IMR-90 (cell line): Measurements from ENCODE around the gene KMT2B. TPM values are rescaled to one million over a fixed set of nuclear protein-coding genes. Genes with fewer than 3 reads are reported as not detected.
A peak's percentile ranks its signal among the peaks of the same experiment; 100 is the strongest.

Experiments
- ATAC-seq: fragments of 200-7000 bp; cut with Tn5 transposase; 2 replicates; pipeline ENCODE4 v1.9.1; 2020; ENCODE audit warnings: low read depth, mild to moderate bottlenecking, moderate library complexity
- BruUV-seq: library from RNA; stranded (reverse); fragments of 400-500 nt; replicated peaks from 2 replicates; lab custom pipeline; 2021; lab: Mats Ljungman, UMichigan
- CTCF ChIA-PET: fragments of 300-600 bp; formaldehyde crosslinking; extraction: SDS; loops from one replicate; lab custom pipeline; 2021; ENCODE audit warnings: antibody characterized with exemption; lab: Yijun Ruan, JAX
- POLR2A ChIA-PET: fragments of 300-600 bp; sonication (Branson Sonifier 250); formaldehyde crosslinking; loops from one replicate; lab custom pipeline; 2022; ENCODE audit warnings: antibody characterized with exemption; ENCODE audit not compliant: unreplicated experiment; lab: Charles Lee
- DNase-seq: peaks from one replicate; pipeline ENCODE4 v3.0.0; 2013
- H2AFZ ChIP-seq: replicated peaks from 2 replicates; pipeline ENCODE3; 2013; ENCODE audit warnings: low read length, mild to moderate bottlenecking; ENCODE audit not compliant: poor library complexity
- H2AK5ac ChIP-seq: 2 replicates; pipeline ENCODE4 v1.6.1; 2013; ENCODE audit warnings: low read depth, low read length, inconsistent platforms
- H2AK9ac ChIP-seq: replicated peaks from 2 replicates; pipeline ENCODE3; 2013; ENCODE audit warnings: mild to moderate bottlenecking, low read depth, low read length, moderate library complexity; ENCODE audit not compliant: poor library complexity
- H2BK120ac ChIP-seq: 2 replicates; pipeline ENCODE4 v1.6.1; 2013; ENCODE audit warnings: low read depth, low read length, inconsistent platforms
- H2BK15ac ChIP-seq: 3 replicates; pipeline ENCODE4 v1.6.1; 2013; ENCODE audit warnings: low read depth, low read length, inconsistent platforms
- H2BK20ac ChIP-seq: 2 replicates; pipeline ENCODE4 v1.6.1; 2013; ENCODE audit warnings: low read depth, mild to moderate bottlenecking, inconsistent platforms, low read length, moderate library complexity
- H2BK5ac ChIP-seq: 2 replicates; pipeline ENCODE4 v1.6.1; 2013; ENCODE audit warnings: mild to moderate bottlenecking, low read depth, low read length, inconsistent platforms; ENCODE audit not compliant: poor library complexity, severe bottlenecking
- H3K14ac ChIP-seq: replicated peaks from 2 replicates; pipeline ENCODE4 v1.6.1; 2013; ENCODE audit warnings: low read depth, low read length, inconsistent platforms
- H3K18ac ChIP-seq: 2 replicates; pipeline ENCODE4 v1.6.1; 2013; ENCODE audit warnings: low read depth, low read length, control low read depth
- H3K23ac ChIP-seq: 2 replicates; pipeline ENCODE4 v1.6.1; 2013; ENCODE audit warnings: low read depth, low read length, inconsistent platforms
- H3K27ac ChIP-seq: 2 replicates; pipeline ENCODE4 v1.5.1; 2013; ENCODE audit warnings: mild to moderate bottlenecking, control low read depth, low read length; ENCODE audit not compliant: insufficient read depth
- H3K27me3 ChIP-seq: 2 replicates; pipeline ENCODE4 v1.6.1; 2013; ENCODE audit warnings: low read length; ENCODE audit not compliant: control insufficient read depth, insufficient read depth
- H3K36me3 ChIP-seq: 2 replicates; pipeline ENCODE4 v1.6.1; 2013; ENCODE audit warnings: low read length, mixed read lengths; ENCODE audit not compliant: control insufficient read depth, insufficient read depth
- H3K4ac ChIP-seq: 2 replicates; pipeline ENCODE4 v1.6.1; 2013; ENCODE audit warnings: low read depth, low read length, inconsistent platforms
- H3K4me1 ChIP-seq: 2 replicates; pipeline ENCODE4 v1.6.1; 2013; ENCODE audit warnings: low read length, mixed read lengths; ENCODE audit not compliant: control insufficient read depth, insufficient read depth
- H3K4me2 ChIP-seq: 2 replicates; pipeline ENCODE4 v1.6.1; 2013; ENCODE audit warnings: low read depth, mild to moderate bottlenecking, control low read depth, low read length, moderate library complexity
- H3K4me3 ChIP-seq: 2 replicates; pipeline ENCODE4 v1.5.1; 2013; ENCODE audit warnings: low read depth, mild to moderate bottlenecking, control low read depth, low read length, moderate library complexity; ENCODE audit not compliant: insufficient read depth
- H3K56ac ChIP-seq: 2 replicates; pipeline ENCODE4 v1.6.1; 2013; ENCODE audit warnings: low read length, inconsistent platforms; ENCODE audit not compliant: insufficient read depth; ENCODE audit errors: extremely low read depth
- H3K79me1 ChIP-seq, 2 experiments: 2 replicates each; pipeline ENCODE4 v1.6.1; 2013; ENCODE audit warnings: low read length in 2 of 2, inconsistent platforms in 1 of 2, low read depth in 1 of 2
- H3K9ac ChIP-seq: 2 replicates; pipeline ENCODE4 v1.6.1; 2013; ENCODE audit warnings: low read depth, low read length, control low read depth
- H3K9me1 ChIP-seq: 2 replicates; pipeline ENCODE4 v1.6.1; 2013; ENCODE audit warnings: low read length, inconsistent platforms; ENCODE audit not compliant: insufficient read depth
- H3K9me3 ChIP-seq: 2 replicates; pipeline ENCODE4 v1.6.1; 2013; ENCODE audit warnings: low read length; ENCODE audit not compliant: control insufficient read depth, insufficient read depth
- H4K20me1 ChIP-seq: 2 replicates; pipeline ENCODE4 v1.6.1; 2013; ENCODE audit warnings: low read length, inconsistent platforms; ENCODE audit not compliant: insufficient read depth
- H4K5ac ChIP-seq: 2 replicates; pipeline ENCODE4 v1.6.1; 2013; ENCODE audit warnings: mild to moderate bottlenecking, low read depth, low read length, control low read depth
- H4K8ac ChIP-seq, 2 experiments: 2 replicates each; pipeline ENCODE4 v1.6.1; 2013; ENCODE audit warnings: low read depth in 2 of 2, low read length in 2 of 2, control low read depth in 1 of 2, inconsistent platforms in 1 of 2
- H4K91ac ChIP-seq: 2 replicates; pipeline ENCODE4 v1.6.1; 2013; ENCODE audit warnings: low read depth, low read length, inconsistent platforms; ENCODE audit not compliant: insufficient read depth
- BHLHE40 ChIP-seq: fragments of 150-350 bp; IDR thresholded peaks from 2 replicates; pipeline ENCODE4 v1.6.1; 2016; ENCODE audit warnings: mild to moderate bottlenecking, low read depth, low read length
- CEBPB ChIP-seq: IDR thresholded peaks from 2 replicates; pipeline ENCODE4 v1.6.1; 2012; ENCODE audit warnings: low read depth, low read length, improper control_type of control experiment
- CHD1 ChIP-seq: IDR thresholded peaks from 2 replicates; pipeline ENCODE4 v1.6.1; 2012; ENCODE audit warnings: low read depth, low read length, improper control_type of control experiment
- FOS ChIP-seq: fragments of 150-350 bp; IDR thresholded peaks from 2 replicates; pipeline ENCODE4 v1.6.1; 2016; ENCODE audit warnings: low read depth, low read length
- MAZ ChIP-seq: IDR thresholded peaks from 2 replicates; pipeline ENCODE4 v1.6.1; 2012; ENCODE audit warnings: low read depth, mild to moderate bottlenecking, low read length, improper control_type of control experiment, moderate library complexity, borderline replicate concordance
- MXI1 ChIP-seq: IDR thresholded peaks from 2 replicates; pipeline ENCODE4 v1.6.1; 2012; ENCODE audit warnings: low read depth, mild to moderate bottlenecking, low read length, moderate library complexity, borderline replicate concordance
- NFE2L2 ChIP-seq: fragments of 150-350 bp; IDR thresholded peaks from 2 replicates; pipeline ENCODE4 v1.6.1; 2016; ENCODE audit warnings: low read depth, mild to moderate bottlenecking, low read length
- POLR2A ChIP-seq: IDR thresholded peaks from 2 replicates; pipeline ENCODE4 v1.6.1; 2012; ENCODE audit warnings: mild to moderate bottlenecking, low read depth, low read length
- RAD21 ChIP-seq: IDR thresholded peaks from 2 replicates; pipeline ENCODE4 v1.6.1; 2012; ENCODE audit warnings: low read length, improper control_type of control experiment
- RCOR1 ChIP-seq: IDR thresholded peaks from 2 replicates; pipeline ENCODE4 v1.6.1; 2012; ENCODE audit warnings: mild to moderate bottlenecking, low read length, improper control_type of control experiment; ENCODE audit not compliant: insufficient replicate concordance
- RFX5 ChIP-seq: IDR thresholded peaks from 2 replicates; pipeline ENCODE4 v1.8.0; 2012; ENCODE audit warnings: low read depth, mild to moderate bottlenecking, low read length, moderate library complexity
- SMC3 ChIP-seq: fragments of 150-350 bp; IDR thresholded peaks from 2 replicates; pipeline ENCODE4 v1.6.1; 2016; ENCODE audit warnings: low read depth, mild to moderate bottlenecking, antibody characterized with exemption, low read length, moderate library complexity
- WGBS, 2 experiments: methylation state at CpG; one replicate each; pipeline versions ENCODE4 v1.1.5 to v1.1.7; 2013; ENCODE audit warnings: missing lambda C conversion rate in 2 of 2; ENCODE audit not compliant: insufficient read length in 1 of 2; ENCODE audit errors: extremely low coverage in 2 of 2; 5-methylcytosine and 5-hydroxymethylcytosine counted together
- dilution Hi-C: fragments of 300-500 bp; cut with HindIII; formaldehyde crosslinking; loops from one replicate; pipeline ENCODE4 v1.14.3; 2018; ENCODE audit warnings: low sequenced_read_pairs; ENCODE audit not compliant: unreplicated experiment
- in situ Hi-C: fragments of 300-500 bp; cut with MboI; formaldehyde crosslinking; loops from 3 replicates; pipeline ENCODE4 v1.14.3; 2019; ENCODE audit warnings: low sequenced_read_pairs, inconsistent platforms, mixed read lengths
- intact Hi-C: fragments of 100-400 bp; cut with micrococcal nuclease; formaldehyde crosslinking; loops from 2 replicates; pipeline ENCODE4 v1.10.0; 2022
- polyA plus RNA-seq, 3 experiments: library from polyadenylated mRNA; depleted of rRNA; stranded (reverse); fragments of >200 nt; gene quantifications; 2 replicates each; pipeline ENCODE4 v1.2.3, GENCODE V29; 2012; ENCODE audit warnings: low replicate concordance in 1 of 3
- total RNA-seq: library from RNA; depleted of rRNA; stranded (reverse); fragments of >200 nt; gene quantifications from 2 replicates; pipeline ENCODE4 v1.2.3, GENCODE V29; 2012
- TF ChIP-seq, protein P1 (sequence below): conservative IDR thresholded peaks from 2 replicates; pipeline ENCODE4 v1.5.1; 2012; ENCODE audit warnings: mild to moderate bottlenecking, low read depth, low read length, improper control_type of control experiment
- TF ChIP-seq, protein P2 (sequence below): fragments of 150-350 bp; IDR thresholded peaks from 2 replicates; pipeline ENCODE4 v1.6.1; 2016; ENCODE audit warnings: low read depth, mild to moderate bottlenecking, low read length, moderate library complexity, borderline replicate concordance
- TF ChIP-seq, protein P3 (sequence below): fragments of 150-350 bp; IDR thresholded peaks from 2 replicates; pipeline ENCODE4 v1.6.1; 2017; ENCODE audit warnings: mild to moderate bottlenecking, antibody characterized with exemption, low read length, low read depth

The KMT2B gene
- total and polyA plus RNA-seq, 2 of the 4 experiments (the other 2 are of a cell fraction): 3.0 to 30.7 TPM

DNA sequence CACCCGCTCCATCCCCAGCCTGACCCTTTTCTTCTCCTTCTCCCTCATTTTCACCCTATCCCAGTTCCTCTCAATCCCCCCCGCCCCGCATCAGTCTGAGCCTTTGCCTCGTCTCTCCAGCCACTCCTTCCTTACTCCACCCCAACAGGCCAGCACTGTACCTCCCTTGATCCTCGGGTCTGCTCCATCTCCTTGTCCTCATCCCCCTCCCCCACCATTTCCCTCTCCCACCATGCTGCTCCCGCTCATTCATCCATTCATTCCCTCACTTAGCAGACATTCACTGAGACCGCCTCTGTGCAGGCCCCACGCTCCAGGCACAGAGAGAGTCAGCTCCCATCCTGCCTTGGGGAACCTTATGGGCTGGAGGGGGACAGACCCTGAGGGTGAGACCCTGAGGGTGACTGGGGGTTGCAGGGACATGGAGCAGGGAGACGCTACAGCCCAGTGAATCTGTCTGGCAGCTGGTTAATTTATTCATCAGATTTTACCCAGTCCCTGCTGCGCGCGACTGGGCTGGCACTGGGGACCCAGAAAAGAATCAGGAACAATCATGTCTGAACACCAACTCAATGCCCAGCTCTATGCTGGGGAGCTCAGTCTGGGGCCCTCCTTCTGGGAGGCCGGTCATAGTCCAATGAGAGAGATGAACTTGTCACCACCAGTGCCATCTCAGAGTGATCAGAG is 58.4 kb downstream of the KMT2B start:
- CTCF ChIA-PET: no interaction called here
- in situ Hi-C loops: no loop called here
- peak overlapping the region; percentile 78 for H2AFZ ChIP-seq
- TF ChIP-seq BHLHE40 (no peak), CEBPB (no peak), MAZ (no peak), POLR2A (no peak), FOS (no peak), RCOR1 (no peak), SMC3 (no peak), CHD1 (no peak), NFE2L2 (no peak), MXI1 (no peak), RFX5 (no peak), RAD21 (no peak)
- TF ChIP-seq, protein P1, sequence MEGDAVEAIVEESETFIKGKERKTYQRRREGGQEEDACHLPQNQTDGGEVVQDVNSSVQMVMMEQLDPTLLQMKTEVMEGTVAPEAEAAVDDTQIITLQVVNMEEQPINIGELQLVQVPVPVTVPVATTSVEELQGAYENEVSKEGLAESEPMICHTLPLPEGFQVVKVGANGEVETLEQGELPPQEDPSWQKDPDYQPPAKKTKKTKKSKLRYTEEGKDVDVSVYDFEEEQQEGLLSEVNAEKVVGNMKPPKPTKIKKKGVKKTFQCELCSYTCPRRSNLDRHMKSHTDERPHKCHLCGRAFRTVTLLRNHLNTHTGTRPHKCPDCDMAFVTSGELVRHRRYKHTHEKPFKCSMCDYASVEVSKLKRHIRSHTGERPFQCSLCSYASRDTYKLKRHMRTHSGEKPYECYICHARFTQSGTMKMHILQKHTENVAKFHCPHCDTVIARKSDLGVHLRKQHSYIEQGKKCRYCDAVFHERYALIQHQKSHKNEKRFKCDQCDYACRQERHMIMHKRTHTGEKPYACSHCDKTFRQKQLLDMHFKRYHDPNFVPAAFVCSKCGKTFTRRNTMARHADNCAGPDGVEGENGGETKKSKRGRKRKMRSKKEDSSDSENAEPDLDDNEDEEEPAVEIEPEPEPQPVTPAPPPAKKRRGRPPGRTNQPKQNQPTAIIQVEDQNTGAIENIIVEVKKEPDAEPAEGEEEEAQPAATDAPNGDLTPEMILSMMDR: no peak
- TF ChIP-seq, protein P2, sequence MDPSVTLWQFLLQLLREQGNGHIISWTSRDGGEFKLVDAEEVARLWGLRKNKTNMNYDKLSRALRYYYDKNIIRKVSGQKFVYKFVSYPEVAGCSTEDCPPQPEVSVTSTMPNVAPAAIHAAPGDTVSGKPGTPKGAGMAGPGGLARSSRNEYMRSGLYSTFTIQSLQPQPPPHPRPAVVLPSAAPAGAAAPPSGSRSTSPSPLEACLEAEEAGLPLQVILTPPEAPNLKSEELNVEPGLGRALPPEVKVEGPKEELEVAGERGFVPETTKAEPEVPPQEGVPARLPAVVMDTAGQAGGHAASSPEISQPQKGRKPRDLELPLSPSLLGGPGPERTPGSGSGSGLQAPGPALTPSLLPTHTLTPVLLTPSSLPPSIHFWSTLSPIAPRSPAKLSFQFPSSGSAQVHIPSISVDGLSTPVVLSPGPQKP: no peak
- TF ChIP-seq, protein P3, sequence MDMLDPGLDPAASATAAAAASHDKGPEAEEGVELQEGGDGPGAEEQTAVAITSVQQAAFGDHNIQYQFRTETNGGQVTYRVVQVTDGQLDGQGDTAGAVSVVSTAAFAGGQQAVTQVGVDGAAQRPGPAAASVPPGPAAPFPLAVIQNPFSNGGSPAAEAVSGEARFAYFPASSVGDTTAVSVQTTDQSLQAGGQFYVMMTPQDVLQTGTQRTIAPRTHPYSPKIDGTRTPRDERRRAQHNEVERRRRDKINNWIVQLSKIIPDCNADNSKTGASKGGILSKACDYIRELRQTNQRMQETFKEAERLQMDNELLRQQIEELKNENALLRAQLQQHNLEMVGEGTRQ: no peak

More for the DNA sequence above, 58.4 kb downstream of the KMT2B start:
- Histone ChIP-seq H3K27me3 (no peaks in the 10 kb centered on the region), H3K4me2 (peak overlapping the region; percentile 85), H3K4ac (peak overlapping the region; percentile 49; the same call in 1 of the 2 replicates), H3K9ac (peak overlapping the region; percentile 45; the same call in 1 of the 2 replicates), H3K4me3 (peak overlapping the region; percentile 86), H4K91ac (peak overlapping the region; percentile 61; the same call in 1 of the 2 replicates), H3K23ac (0 out of 2 replicates have a peak overlapping the region, but pooled peaks have one; percentile 63), H3K14ac (peak overlapping the region; percentile 77), H3K36me3 (peaks cover 4% of the 10 kb centered on the region), H2BK5ac (no peak overlapping the region), H4K5ac (peak overlapping the region; percentile 24), H4K8ac (peak overlapping the region; percentile 24 to 66; a peak in 2 of 4 replicates), H3K9me3 (no peaks in the 10 kb centered on the region), H3K27ac (no peak overlapping the region; the same call in 1 of the 2 replicates), H2BK120ac (no peak overlapping the region), H4K20me1 (no peaks in the 10 kb centered on the region), H3K79me1 (peaks cover 7 to 18% of the 10 kb centered on the region in 2 experiments), H2BK15ac (no peak overlapping the region), H2BK20ac (no peak overlapping the region), H2AK5ac (peak overlapping the region; percentile 74), H3K18ac (no peak overlapping the region), H3K4me1 (peaks cover 6% of the 10 kb centered on the region), H3K56ac (no peak overlapping the region), H2AK9ac (peak overlapping the region; percentile 84), H3K9me1 (peaks cover 6% of the 10 kb centered on the region; the same call in 1 of the 2 replicates)
- ATAC-seq: no peak
- WGBS, 2 experiments: 44% methylated on average over 7 of the region's 13 CpGs; no CpG with 5 or more reads in 1 of the 2 experiments
- no peak for DNase-seq
- dilution Hi-C loops (no loop called here), intact Hi-C loops (no loop called here)
- no TSS peak for BruUV-seq
- POLR2A ChIA-PET: no interaction called here
